COLO668 (cell line): Measurements from ENCODE around the gene MMEL1.

Experiments
- DNase-seq: peaks from one replicate; lab custom pipeline; 2025; ENCODE audit not compliant: unreplicated experiment; lab: John Stamatoyannopoulos, UW

The MMEL1 gene

GRCh38 chr1:2594001-2594640 lies 38.7 kb downstream of the MMEL1 start:
- DNase-seq: peak; percentile 65

GRCh38 chr1:2593251-2593878 lies 39.5 kb downstream of the MMEL1 start:
- DNase-seq: no peak

- DNase-seq: peak; percentile 27
These were observed 40.1 kb downstream of the MMEL1 start for GRCh38 chr1:2592672-2593071.

- no peak for DNase-seq
These were observed 41.1 kb downstream of the MMEL1 start for GRCh38 chr1:2591581-2592261.

GRCh38 chr1:2591233-2591580 lies 41.6 kb downstream of the MMEL1 start:
- no peak for DNase-seq

GRCh38 chr1:2590233-2591141 lies 42.3 kb downstream of the MMEL1 start:
- no peak for DNase-seq

GRCh38 chr1:2589431-2590232 lies 43.2 kb downstream of the MMEL1 start:
- no peak for DNase-seq

- DNase-seq: no peak
These were observed 44.0 kb downstream of the MMEL1 start for GRCh38 chr1:2588661-2589430.

- no peak for DNase-seq
These were observed 44.8 kb downstream of the MMEL1 start for GRCh38 chr1:2587860-2588571.

GRCh38 chr1:2587071-2587859 lies 45.6 kb downstream of the MMEL1 start:
- DNase-seq: peak; percentile 71

- peak; percentile 100 for DNase-seq
These were observed 46.4 kb downstream of the MMEL1 start, which contains the start of gene PRXL2B for GRCh38 chr1:2586154-2587070. PRXL2B (plus strand) TSS chr1:2586777; CDS start chr1:2586886, 109 bp downstream.

GRCh38 chr1:2585318-2586092 lies 47.3 kb downstream of the MMEL1 start:
- DNase-seq: peak; percentile 82

GRCh38 chr1:2584686-2585317 lies 48.0 kb downstream of the MMEL1 start:
- no peak for DNase-seq

GRCh38 chr1:2583871-2584351 lies 48.9 kb downstream of the MMEL1 start:
- peak; percentile 67 for DNase-seq

GRCh38 chr1:2583331-2583791 lies 49.5 kb downstream of the MMEL1 start:
- DNase-seq: no peak

- no peak for DNase-seq
These were observed 50.4 kb downstream of the MMEL1 start for GRCh38 chr1:2582391-2582790.
